OCI-LY1 (cell line): ENCODE data around the gene ADAMTS1.

ENCODE experiments used
- EZH2 ChIP-seq: fragments of 200-600 bp; sonication (generic), shearing (Covaris generic); IDR thresholded peaks from 2 replicates; pipeline ENCODE4 v1.8.0; 2017; ENCODE audit warnings: borderline replicate concordance, mixed run types, mild to moderate bottlenecking, antibody characterized with exemption, low read length, moderate library complexity, mixed read lengths
- TF ChIP-seq, protein P1 (sequence below): fragments of 200-600 bp; sonication (generic), shearing (Covaris generic); IDR thresholded peaks from 2 replicates; pipeline ENCODE4 v1.5.1; 2017; ENCODE audit warnings: mild to moderate bottlenecking, antibody characterized with exemption, low read length, moderate library complexity, mixed read lengths

DNA sequence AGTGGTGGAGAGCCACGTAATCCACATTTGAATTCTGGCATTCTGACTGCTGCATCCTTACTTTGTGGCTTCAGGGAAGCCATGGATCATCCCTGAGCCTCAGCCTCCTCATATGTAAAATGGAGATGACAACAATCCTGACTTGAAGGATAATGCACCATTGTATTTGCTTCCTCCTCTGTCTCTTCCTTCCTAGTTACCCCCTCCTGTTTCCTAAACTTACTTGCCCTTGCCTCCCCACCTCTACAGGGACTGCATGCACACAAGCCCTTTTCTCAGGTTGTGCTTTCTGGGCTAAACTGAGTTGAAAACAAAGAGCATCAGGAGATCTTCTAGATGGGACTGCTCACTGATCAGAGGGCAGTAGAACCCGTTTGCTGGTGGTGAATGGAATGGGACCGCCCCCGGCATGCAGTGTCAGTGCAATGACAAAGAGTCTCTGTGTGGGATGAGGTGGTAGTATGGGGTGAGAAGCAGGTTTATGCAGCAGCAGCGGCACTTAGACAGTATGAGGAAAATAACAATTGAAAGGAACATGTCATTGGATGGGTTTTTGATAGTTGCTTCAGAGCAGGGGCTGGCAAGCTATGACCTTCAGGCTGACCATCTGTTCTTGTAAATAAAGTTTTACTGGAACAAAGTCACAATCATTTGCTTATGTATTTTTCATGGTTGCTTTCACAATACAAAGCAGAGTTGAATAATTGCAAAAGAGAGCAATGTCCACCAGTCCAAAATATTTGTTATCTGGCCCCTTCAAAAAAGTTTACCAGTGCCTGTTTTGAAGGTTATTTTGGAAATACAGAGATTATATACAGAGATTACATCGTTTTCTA, 6.1 kb upstream of the ADAMTS1 start:
- TF ChIP-seq, protein P1, sequence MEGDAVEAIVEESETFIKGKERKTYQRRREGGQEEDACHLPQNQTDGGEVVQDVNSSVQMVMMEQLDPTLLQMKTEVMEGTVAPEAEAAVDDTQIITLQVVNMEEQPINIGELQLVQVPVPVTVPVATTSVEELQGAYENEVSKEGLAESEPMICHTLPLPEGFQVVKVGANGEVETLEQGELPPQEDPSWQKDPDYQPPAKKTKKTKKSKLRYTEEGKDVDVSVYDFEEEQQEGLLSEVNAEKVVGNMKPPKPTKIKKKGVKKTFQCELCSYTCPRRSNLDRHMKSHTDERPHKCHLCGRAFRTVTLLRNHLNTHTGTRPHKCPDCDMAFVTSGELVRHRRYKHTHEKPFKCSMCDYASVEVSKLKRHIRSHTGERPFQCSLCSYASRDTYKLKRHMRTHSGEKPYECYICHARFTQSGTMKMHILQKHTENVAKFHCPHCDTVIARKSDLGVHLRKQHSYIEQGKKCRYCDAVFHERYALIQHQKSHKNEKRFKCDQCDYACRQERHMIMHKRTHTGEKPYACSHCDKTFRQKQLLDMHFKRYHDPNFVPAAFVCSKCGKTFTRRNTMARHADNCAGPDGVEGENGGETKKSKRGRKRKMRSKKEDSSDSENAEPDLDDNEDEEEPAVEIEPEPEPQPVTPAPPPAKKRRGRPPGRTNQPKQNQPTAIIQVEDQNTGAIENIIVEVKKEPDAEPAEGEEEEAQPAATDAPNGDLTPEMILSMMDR = no peak
- TF ChIP-seq EZH2 = no peak
